Measurements from ENCODE around the gene SLC38A3. TPM values are rescaled to one million over a fixed set of nuclear protein-coding genes. Genes with fewer than 3 reads are reported as not detected.

Gene SLC38A3
- total RNA-seq = not detected in 2 replicates

DNA sequence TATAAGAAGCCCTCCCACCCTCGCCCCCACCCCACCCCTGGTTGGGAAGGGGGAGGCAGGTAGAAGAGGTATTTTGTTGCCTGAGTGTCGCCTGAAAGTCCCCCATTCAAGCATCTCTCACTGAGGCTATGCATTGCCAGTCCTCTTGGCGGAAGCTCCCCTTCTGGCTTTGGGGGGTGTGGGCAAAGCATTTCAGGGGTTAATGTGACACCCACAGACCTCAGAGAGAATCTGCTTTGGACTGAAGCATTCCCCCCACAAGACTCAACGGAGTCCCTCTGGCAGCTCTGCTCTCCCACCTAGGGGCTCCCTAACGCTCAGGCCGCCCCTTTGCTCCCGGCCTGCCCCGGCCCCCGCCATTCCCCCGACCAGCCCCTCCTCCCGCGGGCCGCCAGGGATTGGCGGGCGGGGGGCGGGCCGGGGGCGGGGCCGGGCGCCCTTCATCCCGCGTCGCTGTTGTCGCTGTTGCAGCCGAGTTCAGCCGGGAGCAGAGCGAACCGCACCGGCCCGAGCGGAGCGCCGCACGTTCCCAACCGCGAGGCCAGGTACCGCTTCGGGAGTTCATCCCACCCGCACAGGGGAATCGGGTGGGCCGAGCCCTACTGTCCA lies at the start of gene SLC38A3:
Gene SLC38A3 (plus strand): TSS at position 468 of the 609 bp plus-strand sequence. CDS start 8,929 bp downstream, outside the sequence.

DNA sequence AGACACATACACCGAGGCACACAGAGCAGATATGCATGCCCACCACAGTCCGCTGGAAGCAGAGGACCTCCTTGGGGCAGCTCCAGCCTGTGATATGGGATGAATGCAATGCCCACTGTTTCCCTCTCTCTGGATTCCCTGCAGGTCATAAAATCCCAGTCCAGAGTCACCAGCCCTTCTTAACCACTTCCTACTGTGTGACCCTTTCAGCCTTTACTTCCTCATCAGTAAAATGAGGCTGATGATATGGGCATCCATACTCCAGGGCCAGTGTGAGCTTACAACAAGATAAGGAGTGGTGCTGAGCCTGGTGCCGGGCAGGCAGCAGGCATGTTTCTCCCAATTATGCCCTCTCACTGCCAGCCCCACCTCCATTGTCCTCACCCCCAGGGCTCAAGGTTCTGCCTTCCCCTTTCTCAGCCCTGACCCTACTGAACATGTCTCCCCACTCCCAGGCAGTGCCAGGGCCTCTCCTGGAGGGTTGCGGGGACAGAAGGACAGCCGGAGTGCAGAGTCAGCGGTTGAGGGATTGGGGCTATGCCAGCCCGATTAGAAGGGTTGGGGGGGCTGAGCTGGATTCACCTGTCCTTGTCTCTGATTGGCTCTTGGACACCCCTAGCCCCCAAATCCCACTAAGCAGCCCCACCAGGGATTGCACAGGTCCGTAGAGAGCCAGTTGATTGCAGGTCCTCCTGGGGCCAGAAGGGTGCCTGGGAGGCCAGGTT lies 14.0 kb upstream of the SLC38A3 start, which contains the start of gene GNAT1:
Gene GNAT1 (plus strand): TSS at position 675 of the 725 bp plus-strand sequence. CDS start 116 bp downstream, outside the sequence.

DNA sequence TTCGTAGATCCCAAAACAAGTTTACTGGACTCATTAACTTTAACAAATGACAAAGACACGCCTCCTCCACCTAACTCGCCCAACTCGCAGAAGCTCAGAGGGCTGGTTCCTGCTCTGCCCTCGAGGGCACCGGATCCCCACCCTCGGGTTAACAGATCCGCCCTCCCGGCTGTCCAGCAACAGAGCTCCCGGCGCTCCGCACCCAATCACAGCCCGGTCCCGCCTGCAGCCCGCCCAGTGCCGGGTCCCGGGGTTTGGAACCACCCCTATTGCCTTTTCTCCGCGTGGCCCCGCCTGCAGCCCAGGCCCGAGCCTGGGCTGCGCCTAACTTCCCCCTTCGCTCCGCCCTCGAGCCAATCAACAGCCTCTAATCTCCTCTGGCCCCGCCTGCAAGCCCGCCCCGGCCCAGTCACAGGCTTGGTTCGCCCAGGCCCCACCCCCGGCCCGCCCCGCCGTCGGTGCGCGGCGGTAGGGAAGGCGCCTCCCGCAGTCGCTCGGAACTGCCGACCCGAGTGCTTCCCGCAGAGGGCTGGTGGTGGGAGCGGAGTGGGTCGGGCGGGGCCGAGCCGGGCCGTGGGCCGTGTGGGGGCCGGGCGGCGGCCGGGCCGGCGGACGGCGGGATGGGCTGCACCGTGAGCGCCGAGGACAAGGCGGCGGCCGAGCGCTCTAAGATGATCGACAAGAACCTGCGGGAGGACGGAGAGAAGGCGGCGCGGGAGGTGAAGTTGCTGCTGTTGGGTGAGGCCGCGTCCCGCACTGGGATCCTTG lies 30.8 kb downstream of the SLC38A3 start, which contains the start of gene GNAI2:
Gene GNAI2 (plus strand): TSS at position 489 of the 768 bp plus-strand sequence. CDS start 132 bp downstream, at position 621.

DNA sequence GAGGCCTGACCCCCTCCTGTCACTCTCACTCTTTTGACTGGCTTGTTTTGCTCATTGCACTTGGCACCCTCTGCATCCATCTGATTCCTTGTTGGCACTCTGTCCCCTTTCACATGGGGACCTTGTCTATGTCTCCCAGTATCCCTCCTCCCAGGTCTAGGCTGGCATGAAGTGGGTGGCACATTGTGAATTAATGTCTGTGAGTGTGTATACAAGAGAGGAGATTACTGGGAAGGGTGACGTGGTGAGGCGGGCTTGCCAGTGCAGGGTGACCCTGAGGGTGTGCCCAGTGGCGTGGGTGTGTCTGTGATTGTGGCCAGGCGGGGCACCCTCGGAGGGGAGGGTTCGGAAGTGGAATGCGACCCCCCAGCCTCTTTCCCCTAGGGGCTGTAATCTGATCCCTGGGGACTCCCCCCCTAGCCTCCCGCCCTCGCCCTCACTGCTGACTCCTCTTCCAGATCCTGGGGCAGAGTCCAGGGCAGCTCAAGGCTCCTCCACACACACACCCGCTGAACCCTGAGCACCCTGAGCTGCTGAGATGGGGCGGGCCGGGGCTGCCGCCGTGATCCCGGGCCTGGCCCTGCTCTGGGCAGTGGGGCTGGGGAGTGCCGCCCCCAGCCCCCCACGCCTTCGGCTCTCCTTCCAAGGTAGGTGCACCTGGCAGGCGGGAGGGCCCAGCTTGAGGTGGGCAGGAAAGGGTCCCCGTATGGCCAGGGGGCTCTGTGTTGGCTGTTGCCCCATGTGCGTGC lies 63.8 kb downstream of the SLC38A3 start, which contains the start of gene SEMA3B:
Gene SEMA3B (plus strand): TSS at position 445 of the 749 bp plus-strand sequence. CDS start 94 bp downstream, at position 539.

Small RNA genes within 50 kb of the gene (small RNA-seq; reads per million reads assigned to genes)
- gene MIR566 (not detected), gene MIR5787 (not detected)

Other genes starting within 250 kb of the SLC38A3 start
- 151 and 189 TPM in 2 replicates for gene RBM5, start 116.4 kb upstream of the SLC38A3 start, total RNA-seq
- gene SEMA3F, start 49.9 kb upstream of the SLC38A3 start, total RNA-seq = 38.3 and 76.8 TPM in 2 replicates
- not detected in 2 replicates for gene GNAT1, start 13.7 kb upstream of the SLC38A3 start, total RNA-seq
- 732 and 810 TPM in 2 replicates for gene GNAI2, start 30.9 kb downstream of the SLC38A3 start, total RNA-seq
- gene SEMA3B, start 63.9 kb downstream of the SLC38A3 start, total RNA-seq = 0.65 and 1.1 TPM in 2 replicates
- not detected in 2 replicates for gene LSMEM2, start 73.8 kb downstream of the SLC38A3 start, total RNA-seq
- 127 TPM in 2 replicates for gene IFRD2, start 87.2 kb downstream of the SLC38A3 start, total RNA-seq
- gene HYAL3, start 94.1 kb downstream of the SLC38A3 start, total RNA-seq = 11.0 and 11.8 TPM in 2 replicates
- 10.8 and 11.1 TPM in 2 replicates for gene NAA80, start 94.1 kb downstream of the SLC38A3 start, total RNA-seq
- 2.8 and 3.9 TPM in 2 replicates for gene HYAL1, start 98.3 kb downstream of the SLC38A3 start, total RNA-seq
- gene HYAL2, start 117.5 kb downstream of the SLC38A3 start, total RNA-seq = 582 and 661 TPM in 2 replicates
- gene TUSC2, start 123.0 kb downstream of the SLC38A3 start, total RNA-seq = 37.2 and 46.3 TPM in 2 replicates
- gene RASSF1, start 135.6 kb downstream of the SLC38A3 start, total RNA-seq = 12.7 and 15.1 TPM in 2 replicates
- 0.19 TPM in 1 of 2 replicates, not detected in the other for gene ZMYND10, start 140.5 kb downstream of the SLC38A3 start, total RNA-seq
- 16.6 and 21.9 TPM in 2 replicates for gene NPRL2, start 145.5 kb downstream of the SLC38A3 start, total RNA-seq
- gene CYB561D2, start 145.6 kb downstream of the SLC38A3 start, total RNA-seq = 11.1 and 12.4 TPM in 2 replicates
- 63.0 and 73.2 TPM in 2 replicates for gene TMEM115, start 154.2 kb downstream of the SLC38A3 start, total RNA-seq

All from vein endothelial cell (primary cell).